HepG2 (cell line): Measurements from ENCODE around the gene STXBP2. TPM values are rescaled to one million over a fixed set of nuclear protein-coding genes. Genes with fewer than 3 reads are reported as not detected.

ENCODE experiments used
- BHLHE40 ChIP-seq: IDR thresholded peaks from 2 replicates; pipeline ENCODE4 v1.6.1; 2011; ENCODE audit warnings: low read length, improper control_type of control experiment
- CTCF ChIP-seq: sonication (generic); formaldehyde crosslinking; IDR thresholded peaks from 2 replicates; pipeline ENCODE4 v1.5.0; 2020; ENCODE audit warnings: mild to moderate bottlenecking, missing genetic modification reagents, moderate library complexity
- ELF3 ChIP-seq: IDR thresholded peaks from 2 replicates; pipeline ENCODE4 v1.6.1; 2016; ENCODE audit warnings: missing genetic modification reagents, missing compliant biosample characterization
- HNRNPK ChIP-seq: fragments of 200-400 bp; formaldehyde crosslinking; IDR thresholded peaks from 2 replicates; pipeline ENCODE4 v1.6.1; 2018; ENCODE audit warnings: low read length, low read depth, moderate library complexity, mild to moderate bottlenecking; ENCODE audit not compliant: poor library complexity, severe bottlenecking
- HOXA9 ChIP-seq: sonication (generic); formaldehyde crosslinking; IDR thresholded peaks from 2 replicates; pipeline ENCODE4 v1.8.1; 2022; ENCODE audit warnings: missing genetic modification reagents, mild to moderate bottlenecking, moderate library complexity, borderline replicate concordance
- JUN ChIP-seq: sonication (generic); formaldehyde crosslinking; IDR thresholded peaks from 2 replicates; pipeline ENCODE4 v1.4.0; 2020; ENCODE audit warnings: mild to moderate bottlenecking, missing genetic modification reagents
- LRRFIP1 ChIP-seq: sonication (generic); formaldehyde crosslinking; conservative IDR thresholded peaks from 2 replicates; pipeline ENCODE4 v1.4.0; 2020; ENCODE audit warnings: missing genetic modification reagents
- MLX ChIP-seq: IDR thresholded peaks from 2 replicates; pipeline ENCODE4 v1.6.1; 2016
- NBN ChIP-seq: fragments of 450-650 bp; conservative IDR thresholded peaks from 2 replicates; pipeline ENCODE4 v1.6.1; 2017
- NFATC3 ChIP-seq: sonication (generic); formaldehyde crosslinking; IDR thresholded peaks from 2 replicates; pipeline ENCODE4 v1.5.1; 2020; ENCODE audit warnings: mild to moderate bottlenecking, missing genetic modification reagents
- NR1H2 ChIP-seq: sonication (generic); formaldehyde crosslinking; IDR thresholded peaks from 2 replicates; pipeline ENCODE4 v1.8.1; 2022; ENCODE audit warnings: low read depth, missing genetic modification reagents, borderline replicate concordance
- PPARG ChIP-seq: conservative IDR thresholded peaks from 2 replicates; pipeline ENCODE4 v1.6.1; 2016; ENCODE audit warnings: missing biosample characterization, missing genetic modification reagents
- RORA ChIP-seq: sonication (generic); formaldehyde crosslinking; IDR thresholded peaks from 2 replicates; pipeline ENCODE4 v1.5.0; 2020; ENCODE audit warnings: mild to moderate bottlenecking, missing genetic modification reagents, moderate library complexity
- U2AF1 ChIP-seq: fragments of 200-400 bp; formaldehyde crosslinking; optimal IDR thresholded peaks from 2 replicates; pipeline ENCODE3; 2017; ENCODE audit warnings: mild to moderate bottlenecking, low read depth, low read length
- USF2 ChIP-seq, 2 experiments: sonication (generic) in 1 of 2; formaldehyde crosslinking in 1 of 2; IDR thresholded peaks; 2 replicates each; pipeline versions ENCODE4 v1.5.1 to v1.6.1; 2011 to 2020; ENCODE audit warnings: borderline replicate concordance in 1 of 2, low read depth in 1 of 2, low read length in 1 of 2, mild to moderate bottlenecking in 1 of 2, missing genetic modification reagents in 1 of 2, moderate library complexity in 1 of 2
- ZBTB7A ChIP-seq: sonication (generic); formaldehyde crosslinking; IDR thresholded peaks from 2 replicates; pipeline ENCODE4 v1.8.0; 2022; ENCODE audit warnings: mild to moderate bottlenecking, missing genetic modification reagents
- ZFP1 ChIP-seq: IDR thresholded peaks from 2 replicates; pipeline ENCODE4 v1.6.1; 2016
- ZNF652 ChIP-seq: IDR thresholded peaks from 2 replicates; pipeline ENCODE4 v1.6.1; 2016; ENCODE audit warnings: low read depth, borderline replicate concordance
- ZNF737 ChIP-seq: sonication (generic); formaldehyde crosslinking; IDR thresholded peaks from 2 replicates; pipeline ENCODE4 v1.5.0; 2020; ENCODE audit warnings: missing genetic modification reagents, mild to moderate bottlenecking, borderline replicate concordance
- ZNF841 ChIP-seq: sonication (generic); formaldehyde crosslinking; IDR thresholded peaks from 2 replicates; pipeline ENCODE4 v1.8.1; 2023; ENCODE audit warnings: missing genetic modification reagents, borderline replicate concordance
- ZZZ3 ChIP-seq: sonication (generic); formaldehyde crosslinking; IDR thresholded peaks from 2 replicates; pipeline ENCODE4 v1.4.0; 2020; ENCODE audit warnings: missing genetic modification reagents, mild to moderate bottlenecking, borderline replicate concordance
- polyA plus RNA-seq, 8 experiments: library from polyadenylated mRNA; depleted of rRNA in 3 of 8; stranded (reverse) in 7 of 8; unstranded in 1 of 8; fragments of >200 nt; fragmentation: Illumina TruSeq in 4 of 8; extraction: Trizol in 4 of 8; gene quantifications; 2 replicates each; pipeline versions ENCODE4 v1.2.1 to v1.2.3, GENCODE V29; 2011 to 2016; ENCODE audit warnings: low read depth in 4 of 8, missing spikeins in 1 of 8, mixed read lengths in 1 of 8; ENCODE audit not compliant: insufficient read depth in 1 of 8
- total RNA-seq, 5 experiments: library from RNA; depleted of rRNA; stranded (reverse); fragments of >200 nt; fragmentation: Illumina TruSeq; extraction: Trizol; gene quantifications; 2 replicates each; pipeline ENCODE4 v1.2.3, GENCODE V29; 2016; ENCODE audit warnings: low read depth in 1 of 5

The STXBP2 gene
- total and polyA plus RNA-seq, 2 of the 13 experiments (the other 11 are each of a cell fraction or from before 2014, with no cell fraction given), result 22.8 to 40.1 TPM

- TF ChIP-seq RORA (CRISPR knock-in tag) (no peak), ZFP1 (CRISPR knock-in tag) (no peak), ZNF737 (CRISPR knock-in tag) (no peak), HOXA9 (CRISPR knock-in tag) (no peak), ZNF841 (CRISPR knock-in tag) (no peak), NFATC3 (0 out of 2 replicates have a peak, but pooled peaks have one; percentile 43), ZBTB7A (CRISPR knock-in tag) (peak; percentile 95), LRRFIP1 (no peak), NBN (no peak), U2AF1 (no peak), USF2 (IDR thresholded peaks at IDR 0.05; ENCODE audit: low read depth, low read length) (no peak), USF2 (CRISPR knock-in tag; IDR thresholded peaks at IDR 0.05; ENCODE audit: borderline replicate concordance) (no peak), MLX (no peak), PPARG (CRISPR knock-in tag) (peak; percentile 61; the same call in 1 of the 2 replicates), ELF3 (CRISPR knock-in tag) (peak; percentile 67), CTCF (CRISPR knock-in tag) (peak; percentile 90), NR1H2 (CRISPR knock-in tag) (no peak), BHLHE40 (no peak), JUN (0 out of 2 replicates have a peak, but pooled peaks have one; percentile 30), ZNF652 (CRISPR knock-in tag) (no peak), HNRNPK (no peak), ZZZ3 (CRISPR knock-in tag) (0 out of 2 replicates have a peak, but pooled peaks have one; percentile 22)
Measured at GRCh38 chr19:7680606-7681339, 43.9 kb downstream of the STXBP2 start, which contains the start of gene TRAPPC5 (continued).
